ENCODE data around the gene NIPSNAP2.
A peak's percentile ranks its signal among the peaks of the same experiment; 100 is the strongest.

NIPSNAP2 gene

GRCh38 chr7:55963584-55964168 lies 709 bp upstream of the NIPSNAP2 start:
- no peak for TF ChIP-seq CTCF (IDR thresholded peaks at IDR 0.05; ENCODE audit: low read depth, low read length)
- Histone ChIP-seq H3K4me3 (ENCODE audit: low read depth, low read length) (no peak overlapping the region), H3K9me3 (no peaks in the 10 kb centered on the region), H3K4me1 (no peaks in the 10 kb centered on the region), H3K36me3 (peaks cover 10% of the 10 kb centered on the region; the same call in 1 of the 2 replicates), H3K27me3 (no peaks in the 10 kb centered on the region)
- DNase-seq, result no peak

DNA sequence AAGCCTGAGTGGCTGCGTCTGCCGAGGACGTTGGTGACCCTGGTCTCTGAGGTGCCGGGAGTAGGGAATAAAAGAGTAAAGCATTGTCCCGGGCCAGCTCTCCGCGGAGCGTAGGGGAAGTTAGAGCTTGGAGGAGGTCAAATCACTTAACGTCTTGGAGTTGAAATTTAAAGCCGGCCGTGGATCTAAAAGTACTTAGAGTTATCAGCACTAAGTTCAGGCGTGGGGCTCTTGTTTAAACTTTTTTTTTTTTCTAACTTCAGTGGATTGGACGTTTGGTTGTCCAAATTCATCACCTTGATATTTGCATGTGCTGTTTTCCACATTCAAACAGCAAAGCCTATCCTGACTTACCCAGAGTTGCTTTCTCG lies 700 bp downstream of the NIPSNAP2 start:
- Histone ChIP-seq H3K36me3 (peaks cover 13% of the 10 kb centered on the region), H3K4me3 (ENCODE audit: low read depth, low read length) (peak overlapping the region; percentile 70), H3K9me3 (no peaks in the 10 kb centered on the region), H3K27me3 (no peaks in the 10 kb centered on the region), H3K4me1 (no peaks in the 10 kb centered on the region)
- no peak for DNase-seq
- no peak for TF ChIP-seq CTCF (IDR thresholded peaks at IDR 0.05; ENCODE audit: low read depth, low read length)

- DNase-seq, result no peak
- no peak for TF ChIP-seq CTCF (IDR thresholded peaks at IDR 0.05; ENCODE audit: low read depth, low read length)
- H3K36me3 ChIP-seq, result peaks cover 13% of the 10 kb centered on the region
- no peak overlapping the region for H3K4me3 ChIP-seq (ENCODE audit: low read depth, low read length)
- H3K9me3 ChIP-seq, result no peaks in the 10 kb centered on the region
- H3K4me1 ChIP-seq, result no peaks in the 10 kb centered on the region
- no peaks in the 10 kb centered on the region for H3K27me3 ChIP-seq
Measured at GRCh38 chr7:55965805-55966421, 1.5 kb downstream of the NIPSNAP2 start.

DNA sequence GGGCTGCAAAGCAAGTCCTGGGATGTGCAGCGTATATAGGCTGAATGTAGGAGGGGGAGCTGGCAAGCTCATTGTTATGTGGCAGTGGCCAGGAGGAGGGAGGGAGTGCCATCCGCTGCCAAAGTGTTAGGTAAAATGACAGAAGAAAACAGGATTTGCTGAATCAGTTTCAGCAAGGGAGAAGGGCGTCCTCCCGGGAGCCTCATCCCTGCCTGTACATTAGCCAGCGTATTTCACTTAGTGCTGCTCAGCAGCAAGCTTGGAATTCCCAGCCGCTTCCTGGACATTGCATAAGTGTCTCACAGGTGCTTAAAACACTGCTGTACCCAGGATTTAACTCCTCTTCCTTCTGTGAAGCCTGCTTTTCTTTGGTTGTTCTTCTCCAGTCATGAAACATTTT lies 2.5 kb downstream of the NIPSNAP2 start:
- Histone ChIP-seq H3K36me3 (peaks cover 13% of the 10 kb centered on the region), H3K4me3 (ENCODE audit: low read depth, low read length) (no peak overlapping the region), H3K27me3 (no peaks in the 10 kb centered on the region), H3K4me1 (no peaks in the 10 kb centered on the region), H3K9me3 (no peaks in the 10 kb centered on the region)
- no peak for TF ChIP-seq CTCF (IDR thresholded peaks at IDR 0.05; ENCODE audit: low read depth, low read length)
- no peak for DNase-seq

DNA sequence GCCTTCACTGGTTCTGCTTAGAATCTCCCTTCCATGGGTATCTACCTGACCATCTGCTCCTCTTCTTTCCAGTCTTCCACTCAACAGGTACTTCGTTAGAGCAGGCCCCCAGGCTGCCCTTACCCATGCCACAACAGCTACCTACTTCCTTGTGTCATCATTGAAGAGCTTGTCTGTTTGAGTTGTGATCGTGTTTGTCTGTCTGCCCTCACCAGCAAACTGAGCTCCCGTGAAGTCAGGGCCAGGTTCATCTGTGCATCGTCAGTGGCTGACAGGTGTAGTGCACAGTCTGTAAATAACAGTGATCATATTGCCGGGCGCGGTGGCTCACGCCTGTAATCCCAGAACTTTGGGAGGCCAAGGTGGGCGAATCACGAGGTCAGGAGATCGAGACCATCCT lies 5.0 kb downstream of the NIPSNAP2 start:
- DNase-seq, result no peak
- H3K27me3 ChIP-seq, result no peaks in the 10 kb centered on the region
- peaks cover 13% of the 10 kb centered on the region for H3K36me3 ChIP-seq
- no peak overlapping the region for H3K4me3 ChIP-seq (ENCODE audit: low read depth, low read length)
- H3K4me1 ChIP-seq, result no peaks in the 10 kb centered on the region
- H3K9me3 ChIP-seq, result no peaks in the 10 kb centered on the region
- TF ChIP-seq CTCF (IDR thresholded peaks at IDR 0.05; ENCODE audit: low read depth, low read length), result no peak

GRCh38 chr7:55970561-55970960 lies 6.2 kb downstream of the NIPSNAP2 start:
- H3K4me1 ChIP-seq, result no peaks in the 10 kb centered on the region
- no peak for DNase-seq
- H3K36me3 ChIP-seq, result peaks cover 13% of the 10 kb centered on the region
- no peaks in the 10 kb centered on the region for H3K9me3 ChIP-seq
- TF ChIP-seq CTCF (IDR thresholded peaks at IDR 0.05; ENCODE audit: low read depth, low read length), result no peak
- no peak overlapping the region for H3K4me3 ChIP-seq (ENCODE audit: low read depth, low read length)
- no peaks in the 10 kb centered on the region for H3K27me3 ChIP-seq
